Measurements from ENCODE around the gene CAPN9. TPM values are rescaled to one million over a fixed set of nuclear protein-coding genes. Genes with fewer than 3 reads are reported as not detected.

Gene CAPN9
- total RNA-seq, 2 experiments from 2014 or later: not detected

- CTCF ChIA-PET: no interaction called here
- H3K27ac Mint-ChIP-seq: no peak overlapping the region
- POLR2A ChIA-PET: no interaction called here
- H3K4me3 Mint-ChIP-seq: no peak overlapping the region
- DNase-seq: no peak
- no peak for ATAC-seq
- peaks cover 2% of the 10 kb centered on the region for H3K9me3 Mint-ChIP-seq
- H3K27me3 Mint-ChIP-seq: peaks cover 2% of the 10 kb centered on the region
- intact Hi-C loops (cut with micrococcal nuclease): no loop called here
- no peak for TF ChIP-seq CTCF (IDR thresholded peaks at IDR 0.05)
- H3K36me3 Mint-ChIP-seq (ENCODE audit: low read depth): no peaks in the 10 kb centered on the region
- no peaks in the 10 kb centered on the region for H3K4me1 Mint-ChIP-seq (ENCODE audit: low read depth)
These were observed 59.8 kb downstream of the CAPN9 start for GRCh38 chr1:230807029-230807428.

- ChIA-PET POLR2A (no interaction called here), CTCF (no interaction called here)
- Mint-ChIP-seq H3K36me3 (ENCODE audit: low read depth) (peaks cover 5% of the 10 kb centered on the region), H3K27ac (no peak overlapping the region), H3K4me3 (no peak overlapping the region), H3K27me3 (peaks cover 3% of the 10 kb centered on the region), H3K9me3 (peaks cover 7% of the 10 kb centered on the region), H3K4me1 (ENCODE audit: low read depth) (no peaks in the 10 kb centered on the region)
- intact Hi-C loops (cut with micrococcal nuclease): no loop called here
- DNase-seq (no peak), ATAC-seq (no peak)
- no peak for TF ChIP-seq CTCF (IDR thresholded peaks at IDR 0.05)
These were observed 60.5 kb downstream of the CAPN9 start for GRCh38 chr1:230807561-230808280.

GRCh38 chr1:230808281-230808872 lies 61.2 kb downstream of the CAPN9 start:
- Mint-ChIP-seq H3K27me3 (peaks cover 5% of the 10 kb centered on the region), H3K36me3 (ENCODE audit: low read depth) (peaks cover 6% of the 10 kb centered on the region), H3K27ac (no peak overlapping the region), H3K9me3 (peaks cover 13% of the 10 kb centered on the region), H3K4me1 (ENCODE audit: low read depth) (no peaks in the 10 kb centered on the region), H3K4me3 (no peak overlapping the region)
- intact Hi-C loops (cut with micrococcal nuclease): no loop called here
- POLR2A ChIA-PET: no interaction called here
- CTCF ChIA-PET: no interaction called here
- no peak for ATAC-seq
- no peak for TF ChIP-seq CTCF (IDR thresholded peaks at IDR 0.05)
- no peak for DNase-seq

- TF ChIP-seq CTCF (IDR thresholded peaks at IDR 0.05): no peak
- peaks cover 6% of the 10 kb centered on the region for H3K36me3 Mint-ChIP-seq (ENCODE audit: low read depth)
- CTCF ChIA-PET: no interaction called here
- intact Hi-C loops (cut with micrococcal nuclease): no loop called here
- DNase-seq (no peak), ATAC-seq (no peak)
- no peak overlapping the region for H3K27ac Mint-ChIP-seq
- POLR2A ChIA-PET: no interaction called here
- peaks cover 17% of the 10 kb centered on the region for H3K9me3 Mint-ChIP-seq
- H3K4me1 Mint-ChIP-seq (ENCODE audit: low read depth): no peaks in the 10 kb centered on the region
- no peak overlapping the region for H3K4me3 Mint-ChIP-seq
- H3K27me3 Mint-ChIP-seq: peaks cover 4% of the 10 kb centered on the region
These were observed 62.2 kb downstream of the CAPN9 start for GRCh38 chr1:230809256-230809990.

GRCh38 chr1:230812568-230812967 lies 65.4 kb downstream of the CAPN9 start:
- Mint-ChIP-seq H3K27ac (no peak overlapping the region), H3K36me3 (ENCODE audit: low read depth) (peaks cover 6% of the 10 kb centered on the region), H3K4me1 (ENCODE audit: low read depth) (no peaks in the 10 kb centered on the region), H3K27me3 (peaks cover 8% of the 10 kb centered on the region), H3K9me3 (peaks cover 15% of the 10 kb centered on the region), H3K4me3 (no peak overlapping the region)
- POLR2A ChIA-PET: no interaction called here
- intact Hi-C loops (cut with micrococcal nuclease): no loop called here
- ATAC-seq (no peak), DNase-seq (no peak)
- CTCF ChIA-PET: no interaction called here
- no peak for TF ChIP-seq CTCF (IDR thresholded peaks at IDR 0.05)

Data from activated CD8-positive, alpha-beta T cell treated with anti-CD3 and anti-CD28 coated beads for 36 hours (primary cell).